NCI-H1436 treated with DMSO at 0.1 percent for 48 hours (cell line): Measurements from ENCODE around the gene MGMT.
"Not testable (repeated sequence)": the region's sequence is repeated elsewhere in the genome, so short reads cannot be mapped to it uniquely, and the experiment has no call there.

ENCODE experiments used
- DNase-seq: peaks from one replicate; lab custom pipeline; 2025; lab: John Stamatoyannopoulos, UW

Gene MGMT

DNA sequence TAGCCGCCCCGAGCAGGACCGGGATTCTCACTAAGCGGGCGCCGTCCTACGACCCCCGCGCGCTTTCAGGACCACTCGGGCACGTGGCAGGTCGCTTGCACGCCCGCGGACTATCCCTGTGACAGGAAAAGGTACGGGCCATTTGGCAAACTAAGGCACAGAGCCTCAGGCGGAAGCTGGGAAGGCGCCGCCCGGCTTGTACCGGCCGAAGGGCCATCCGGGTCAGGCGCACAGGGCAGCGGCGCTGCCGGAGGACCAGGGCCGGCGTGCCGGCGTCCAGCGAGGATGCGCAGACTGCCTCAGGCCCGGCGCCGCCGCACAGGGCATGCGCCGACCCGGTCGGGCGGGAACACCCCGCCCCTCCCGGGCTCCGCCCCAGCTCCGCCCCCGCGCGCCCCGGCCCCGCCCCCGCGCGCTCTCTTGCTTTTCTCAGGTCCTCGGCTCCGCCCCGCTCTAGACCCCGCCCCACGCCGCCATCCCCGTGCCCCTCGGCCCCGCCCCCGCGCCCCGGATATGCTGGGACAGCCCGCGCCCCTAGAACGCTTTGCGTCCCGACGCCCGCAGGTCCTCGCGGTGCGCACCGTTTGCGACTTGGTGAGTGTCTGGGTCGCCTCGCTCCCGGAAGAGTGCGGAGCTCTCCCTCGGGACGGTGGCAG lies at the start of gene MGMT:
TSS of gene MGMT (plus strand) at position 539 of the 656 bp plus-strand sequence.
- peak; percentile 8 for DNase-seq

GRCh38 chr10:129417870-129418269 lies 49.2 kb upstream of the MGMT start:
- no peak for DNase-seq

DNA sequence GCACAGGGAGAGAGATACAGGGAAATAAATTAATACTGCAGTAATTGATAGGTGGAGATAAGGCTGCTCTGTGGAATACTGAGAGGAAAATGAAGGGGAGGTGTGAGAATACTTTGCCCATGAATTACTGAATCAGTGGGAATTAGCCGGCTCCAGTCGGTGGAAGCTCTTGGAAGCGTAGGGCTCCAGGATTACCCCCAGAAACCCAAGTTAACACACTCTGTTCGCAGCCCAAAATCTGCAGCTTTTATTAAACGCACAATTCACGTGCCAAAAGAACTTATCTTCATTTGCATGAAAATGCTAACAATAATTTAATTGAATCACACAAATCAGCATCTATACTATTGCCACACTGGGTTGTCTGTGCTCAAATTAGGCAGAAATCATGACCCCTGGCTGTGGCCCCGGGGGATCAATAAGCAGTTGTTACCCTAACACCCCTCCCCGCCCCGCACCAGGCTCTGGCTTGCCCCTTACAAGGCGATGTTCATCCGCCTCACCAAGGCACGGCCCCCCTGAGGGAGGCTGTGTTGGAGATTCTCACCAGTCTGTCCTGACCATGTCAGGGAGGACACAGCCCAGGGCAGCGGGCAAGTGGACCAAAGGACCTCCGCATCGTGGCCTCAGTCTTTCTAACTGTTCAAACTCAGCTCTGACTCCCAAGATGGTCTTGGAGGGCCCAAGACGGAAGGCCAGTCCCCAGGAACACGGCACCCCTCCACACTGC lies 48.4 kb upstream of the MGMT start:
- DNase-seq, result no peak

DNA sequence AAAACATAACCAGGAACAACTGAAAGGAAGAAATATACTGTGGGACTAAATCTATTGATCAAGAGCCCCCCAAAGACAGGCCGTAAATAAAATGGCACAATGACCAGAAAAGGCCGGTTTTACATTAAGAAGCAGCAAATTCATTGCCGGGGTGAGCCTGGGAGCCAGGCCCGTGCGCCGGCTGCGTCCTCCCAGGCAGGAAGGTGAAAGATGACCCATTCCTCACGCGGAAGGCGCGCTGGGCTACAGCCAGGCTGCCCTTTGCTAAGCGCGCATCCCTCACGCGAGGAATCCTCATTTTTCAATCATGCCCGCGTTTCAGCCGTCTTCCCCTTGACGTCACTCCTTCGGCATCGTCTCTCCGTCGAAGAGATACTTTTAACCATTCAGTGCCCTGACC lies 47.6 kb upstream of the MGMT start:
- DNase-seq, result no peak

- DNase-seq, result no peak
Measured at GRCh38 chr10:129421399-129422010, 45.5 kb upstream of the MGMT start.

- no peak for DNase-seq
Measured at GRCh38 chr10:129424978-129425377, 42.1 kb upstream of the MGMT start.

DNA sequence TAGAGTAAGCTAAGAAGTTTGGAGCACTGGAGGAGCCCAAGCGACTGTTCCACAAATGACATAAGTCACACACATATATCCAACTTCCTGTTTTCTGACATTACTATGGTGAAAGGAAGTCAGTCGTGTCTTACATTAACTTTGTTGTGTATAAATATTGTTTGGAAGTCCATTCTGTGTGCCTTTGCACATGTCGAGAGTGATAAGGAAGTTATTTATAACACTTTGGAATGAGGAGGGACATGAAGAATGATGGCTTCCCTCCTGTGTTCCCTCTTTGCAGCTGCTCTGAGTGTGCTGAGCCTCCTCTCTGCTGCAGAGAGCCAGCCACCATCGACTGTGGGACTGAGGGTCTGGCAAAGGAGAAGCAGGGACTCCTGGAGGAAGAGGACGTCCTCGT lies 40.4 kb upstream of the MGMT start:
- no peak for DNase-seq

DNA sequence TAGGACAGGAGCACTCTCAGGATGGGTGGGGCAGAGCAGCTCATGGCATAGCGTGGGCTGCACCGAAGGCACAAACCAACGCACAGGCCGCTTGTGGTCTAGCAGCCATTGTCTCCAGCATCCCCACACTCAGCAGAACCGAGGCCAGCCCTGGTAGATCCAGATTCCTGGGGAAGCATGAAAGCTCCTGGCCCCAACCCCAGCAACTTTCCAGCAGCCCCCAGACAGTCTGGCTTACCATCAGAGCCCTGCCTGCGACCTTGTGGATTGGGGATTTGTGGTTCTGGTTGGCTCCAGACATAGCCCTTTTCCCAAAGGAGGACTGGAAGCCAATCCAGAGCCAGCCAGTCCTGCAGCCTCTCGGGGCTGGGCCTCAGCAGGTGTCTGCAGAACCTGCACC lies 33.8 kb upstream of the MGMT start:
- DNase-seq, result no peak

DNA sequence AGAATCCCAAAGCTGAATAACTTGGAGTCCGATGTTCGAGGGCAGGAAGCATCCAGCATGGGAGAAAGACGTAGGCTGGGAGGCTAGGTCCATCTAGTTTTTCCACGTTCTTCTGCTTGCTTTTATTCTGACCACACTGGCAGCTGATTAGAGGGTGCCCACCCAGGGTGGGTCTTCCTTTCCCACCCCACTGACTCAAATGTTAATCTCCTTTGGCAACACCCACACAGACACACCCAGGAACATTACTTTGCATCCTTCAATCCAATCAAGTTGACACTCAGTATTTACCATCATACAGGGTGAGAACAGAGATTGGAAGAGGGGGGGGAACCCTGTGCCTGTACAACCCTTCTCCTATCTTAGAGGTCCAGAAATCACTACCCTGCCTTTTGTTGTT lies 31.3 kb upstream of the MGMT start:
- DNase-seq, result not testable (repeated sequence)

GRCh38 chr10:129438024-129438423 lies 29.0 kb upstream of the MGMT start:
- no peak for DNase-seq

GRCh38 chr10:129440247-129440646 lies 26.8 kb upstream of the MGMT start:
- DNase-seq, result no peak

DNA sequence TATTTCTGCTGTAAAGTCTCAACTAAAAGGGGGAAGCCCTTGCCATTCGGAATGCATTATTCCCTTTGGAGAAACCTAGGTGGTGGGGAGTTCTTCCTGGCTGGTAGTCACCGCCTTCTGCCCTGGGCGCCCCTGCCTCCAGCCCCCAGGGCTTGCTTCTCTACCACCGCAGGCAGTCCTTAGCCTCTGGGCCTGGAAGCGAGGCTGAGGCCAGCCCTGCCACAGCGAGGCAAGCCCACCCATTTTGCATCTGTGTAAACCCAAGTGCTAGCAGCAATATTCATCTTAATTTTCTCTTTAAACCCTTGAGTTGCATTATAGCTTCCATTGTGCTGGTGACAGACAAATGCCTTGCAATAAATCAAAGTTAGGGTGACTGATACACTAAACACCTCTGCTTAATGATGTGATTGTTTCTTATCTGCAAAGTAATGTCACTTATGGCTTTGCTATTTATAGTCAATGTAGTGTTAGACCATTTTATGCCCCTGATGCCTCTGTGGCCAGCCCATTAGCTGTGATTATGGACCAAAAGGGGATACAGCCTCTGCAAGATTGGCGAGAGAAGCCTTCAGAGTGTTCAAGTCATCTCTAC lies 26.2 kb upstream of the MGMT start:
- DNase-seq, result no peak

DNA sequence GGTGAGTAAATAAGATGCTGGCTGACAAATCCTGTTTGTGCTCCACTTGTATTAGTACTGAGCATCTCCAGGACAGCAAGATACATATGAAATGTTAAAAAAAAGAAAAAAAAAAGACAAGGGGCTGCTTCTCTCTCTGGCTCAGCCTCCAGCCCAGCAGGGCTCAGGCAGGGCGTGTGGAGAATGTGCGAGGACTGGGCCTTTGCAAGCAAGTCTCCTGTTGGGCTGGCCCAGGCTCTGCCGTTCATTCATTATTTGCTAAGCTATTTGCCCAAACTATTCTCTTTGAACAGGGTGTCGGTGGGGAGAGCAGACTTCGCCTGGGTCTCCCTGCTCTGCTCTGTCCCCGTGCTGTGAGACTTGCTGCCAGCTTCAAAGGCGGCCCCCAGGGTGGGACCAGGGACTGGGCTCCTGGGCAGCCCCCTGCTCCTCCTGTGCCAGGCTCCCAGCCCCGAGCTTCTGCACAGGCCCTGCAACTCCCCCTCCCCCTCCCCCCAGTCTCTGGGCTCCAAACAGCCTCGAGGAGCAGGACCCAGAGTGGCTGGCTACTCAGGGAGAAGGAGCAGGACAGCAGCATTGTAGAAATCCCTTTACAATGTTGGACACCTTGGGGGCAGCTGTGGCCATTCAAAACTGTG lies 25.6 kb upstream of the MGMT start:
- no peak for DNase-seq

DNA sequence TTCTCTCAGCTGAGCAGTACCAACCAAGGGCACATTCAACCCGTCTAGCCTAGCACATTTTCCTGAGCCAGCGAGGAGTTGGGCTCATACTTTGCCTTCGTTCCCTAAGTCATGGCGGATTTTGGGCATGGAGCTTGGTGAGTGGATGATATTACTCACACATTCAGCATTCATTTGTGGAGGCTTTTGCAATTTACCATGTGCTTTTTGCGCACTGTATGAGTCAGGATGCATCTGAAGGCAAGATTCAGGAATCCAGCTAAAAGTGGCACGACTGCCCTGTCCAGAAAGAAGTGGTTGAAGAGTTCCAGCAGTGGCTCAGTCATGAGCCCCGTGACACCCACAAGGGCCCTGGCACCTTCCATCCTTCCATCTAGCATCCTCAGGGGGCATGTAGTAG lies 24.2 kb upstream of the MGMT start:
- DNase-seq, result no peak

DNA sequence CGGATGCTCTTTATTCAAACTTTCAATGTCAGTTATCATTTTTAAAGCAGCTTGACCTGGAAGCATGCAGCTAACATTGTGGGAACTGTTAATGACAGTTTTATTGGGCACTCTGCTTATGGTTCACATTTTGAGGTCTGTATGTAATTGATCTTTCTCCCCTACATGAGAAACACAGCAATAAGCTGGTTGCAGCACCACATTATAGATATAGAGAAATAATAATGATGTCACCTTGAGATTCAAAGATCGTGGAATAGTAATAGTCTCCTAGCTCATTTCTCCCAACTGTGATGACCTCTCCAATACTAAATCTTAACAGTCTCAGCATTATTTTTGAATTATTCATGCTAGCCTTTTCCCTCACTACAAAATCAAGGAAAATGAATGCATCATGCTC lies 22.7 kb upstream of the MGMT start:
- DNase-seq, result no peak

DNA sequence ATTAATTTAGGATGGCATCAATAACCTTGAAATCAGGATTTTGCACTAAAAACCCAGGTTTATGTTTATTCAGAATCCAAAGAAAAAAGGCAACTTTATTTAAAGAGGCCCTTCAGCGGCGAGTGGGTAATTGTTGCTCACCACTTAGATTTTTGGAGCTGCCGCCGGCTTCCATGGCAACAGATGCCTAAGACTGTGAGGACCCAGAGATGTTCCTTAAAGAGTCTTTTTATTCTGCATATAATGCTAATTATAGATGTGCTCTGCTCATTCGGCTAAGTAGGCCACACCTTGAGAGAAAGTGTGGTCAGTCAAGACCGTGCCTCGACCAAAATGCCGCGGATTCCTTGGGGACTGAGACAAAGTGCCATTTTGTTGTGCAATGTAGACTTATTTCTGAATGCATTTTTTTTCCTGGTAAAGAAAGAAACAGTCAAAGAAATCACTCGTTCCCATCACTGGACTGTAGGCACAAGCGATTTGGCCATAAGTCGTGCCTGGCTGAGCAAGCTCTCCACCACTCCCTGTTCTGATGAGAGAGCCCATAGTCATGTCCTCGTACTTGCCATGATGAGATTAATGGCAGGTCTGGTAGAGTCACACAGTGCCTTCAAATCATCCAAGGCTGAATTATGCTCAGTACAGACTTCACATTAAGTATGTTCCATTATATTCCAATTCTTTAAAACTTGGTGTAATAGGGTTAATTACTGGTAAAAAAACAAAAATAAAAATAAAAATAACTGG lies 21.4 kb upstream of the MGMT start:
- no peak for DNase-seq

DNA sequence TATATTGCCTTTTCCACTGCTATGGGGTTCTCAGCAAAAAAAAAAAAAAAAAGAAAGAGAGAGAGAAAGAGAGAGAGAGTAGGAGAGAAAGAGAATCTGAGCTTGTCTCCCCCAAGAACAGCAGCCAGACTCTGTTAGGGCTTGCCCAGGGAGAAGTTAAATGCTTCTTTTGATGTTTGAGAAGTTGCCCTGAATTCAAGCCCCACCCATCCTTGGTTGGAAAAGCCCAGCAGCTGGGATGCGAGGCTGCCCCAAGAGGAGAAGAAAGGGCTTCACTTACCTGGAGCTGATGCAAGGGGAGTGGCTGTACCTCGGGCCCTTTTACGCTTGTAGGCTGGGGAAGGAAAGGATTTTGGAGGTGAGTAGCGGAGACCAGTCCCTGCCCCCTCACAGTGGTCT lies 20.9 kb upstream of the MGMT start:
- DNase-seq, result no peak

GRCh38 chr10:129447486-129447885 lies 19.6 kb upstream of the MGMT start:
- DNase-seq, result no peak

DNA sequence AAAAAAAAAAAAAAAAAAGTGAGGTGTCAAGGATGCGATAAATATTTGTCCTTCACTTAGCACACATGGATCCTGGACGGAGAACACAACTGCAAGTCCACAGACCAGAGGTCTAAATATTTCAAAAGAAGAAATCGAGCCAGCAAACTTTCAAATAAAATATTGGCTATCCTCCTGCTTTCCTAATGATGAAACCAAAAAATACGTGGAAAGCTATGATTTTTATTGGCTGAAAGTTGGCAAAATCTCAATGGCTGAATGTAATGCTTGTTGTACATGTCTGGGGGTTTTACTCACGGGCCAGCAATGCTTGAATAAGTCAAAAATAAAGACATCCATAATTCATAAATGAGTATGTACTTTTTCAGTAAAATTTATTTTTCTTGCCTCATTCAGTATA lies 19.0 kb upstream of the MGMT start:
- no peak for DNase-seq

DNA sequence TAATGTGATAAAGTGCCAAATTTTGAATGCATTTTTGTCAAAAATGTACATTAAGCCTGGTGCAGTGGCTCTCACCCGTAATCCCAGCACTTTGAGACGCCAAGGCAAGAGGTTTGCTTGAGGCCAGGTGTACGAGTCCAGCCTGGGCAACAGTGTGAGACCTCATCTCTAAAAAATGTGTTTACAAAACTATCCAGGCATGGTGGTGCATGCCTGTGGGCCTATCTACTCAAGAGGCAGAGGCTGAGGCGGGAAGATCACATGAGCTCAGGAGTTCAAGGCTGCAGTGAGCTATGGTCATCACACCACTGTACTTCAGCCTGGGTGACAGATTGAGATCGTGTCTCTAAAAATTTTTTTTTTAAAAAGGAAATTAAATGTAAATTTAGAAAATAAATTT lies 18.5 kb upstream of the MGMT start:
- no peak for DNase-seq

DNA sequence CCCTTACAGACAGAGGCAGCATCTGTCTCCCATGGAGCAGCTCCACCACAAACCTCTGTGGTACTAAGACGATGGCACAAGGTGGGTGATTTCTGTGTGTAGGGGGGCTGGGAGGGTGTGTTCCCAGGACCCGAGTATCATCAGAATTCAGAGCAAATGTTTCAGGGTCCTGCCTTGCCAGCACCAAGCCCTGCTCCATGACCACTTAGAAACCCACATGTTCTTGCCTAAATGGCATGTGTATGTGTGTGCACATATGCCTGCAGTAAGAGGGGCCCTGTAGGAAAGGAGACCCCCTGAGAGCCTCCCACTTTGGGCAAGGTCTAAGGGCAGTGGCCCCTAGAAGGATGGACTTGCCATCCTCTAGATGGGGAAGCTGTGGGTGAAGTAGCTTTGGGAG lies 17.1 kb upstream of the MGMT start:
- no peak for DNase-seq

DNA sequence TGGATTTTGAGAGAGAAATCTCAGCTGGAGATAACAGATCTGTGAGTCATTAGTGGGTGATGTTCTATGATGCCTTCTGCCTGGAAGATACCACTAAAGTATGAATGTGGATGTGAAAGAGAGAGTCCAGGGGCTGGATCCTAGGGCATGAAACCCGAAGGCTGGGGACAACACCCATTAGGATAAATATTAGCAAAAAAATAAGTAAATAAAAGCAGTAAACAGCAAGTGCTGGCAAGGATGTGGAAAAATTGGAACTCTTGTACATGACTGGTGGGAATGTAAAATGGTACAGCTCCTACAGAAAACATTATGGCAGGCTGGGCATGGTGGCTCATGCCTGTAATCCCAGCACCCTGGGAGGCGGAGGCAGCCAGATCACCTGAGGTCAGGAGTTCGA lies 16.6 kb upstream of the MGMT start:
- no peak for DNase-seq
